ENCODE results near the gene PTTG1.

- no peak for TF ChIP-seq ZNF740 (CRISPR knock-in tag; IDR thresholded peaks at IDR 0.05)
- no peak for TF ChIP-seq ZNF740 (tag; IDR thresholded peaks at IDR 0.05)
- TF ChIP-seq, protein P1, sequence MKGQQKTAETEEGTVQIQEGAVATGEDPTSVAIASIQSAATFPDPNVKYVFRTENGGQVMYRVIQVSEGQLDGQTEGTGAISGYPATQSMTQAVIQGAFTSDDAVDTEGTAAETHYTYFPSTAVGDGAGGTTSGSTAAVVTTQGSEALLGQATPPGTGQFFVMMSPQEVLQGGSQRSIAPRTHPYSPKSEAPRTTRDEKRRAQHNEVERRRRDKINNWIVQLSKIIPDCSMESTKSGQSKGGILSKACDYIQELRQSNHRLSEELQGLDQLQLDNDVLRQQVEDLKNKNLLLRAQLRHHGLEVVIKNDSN (CRISPR knock-in tag; IDR thresholded peaks at IDR 0.05) = no peak
- TF ChIP-seq NFE2 (IDR thresholded peaks at IDR 0.05; ENCODE audit: low read depth) = no peak
- TF ChIP-seq, protein P2, sequence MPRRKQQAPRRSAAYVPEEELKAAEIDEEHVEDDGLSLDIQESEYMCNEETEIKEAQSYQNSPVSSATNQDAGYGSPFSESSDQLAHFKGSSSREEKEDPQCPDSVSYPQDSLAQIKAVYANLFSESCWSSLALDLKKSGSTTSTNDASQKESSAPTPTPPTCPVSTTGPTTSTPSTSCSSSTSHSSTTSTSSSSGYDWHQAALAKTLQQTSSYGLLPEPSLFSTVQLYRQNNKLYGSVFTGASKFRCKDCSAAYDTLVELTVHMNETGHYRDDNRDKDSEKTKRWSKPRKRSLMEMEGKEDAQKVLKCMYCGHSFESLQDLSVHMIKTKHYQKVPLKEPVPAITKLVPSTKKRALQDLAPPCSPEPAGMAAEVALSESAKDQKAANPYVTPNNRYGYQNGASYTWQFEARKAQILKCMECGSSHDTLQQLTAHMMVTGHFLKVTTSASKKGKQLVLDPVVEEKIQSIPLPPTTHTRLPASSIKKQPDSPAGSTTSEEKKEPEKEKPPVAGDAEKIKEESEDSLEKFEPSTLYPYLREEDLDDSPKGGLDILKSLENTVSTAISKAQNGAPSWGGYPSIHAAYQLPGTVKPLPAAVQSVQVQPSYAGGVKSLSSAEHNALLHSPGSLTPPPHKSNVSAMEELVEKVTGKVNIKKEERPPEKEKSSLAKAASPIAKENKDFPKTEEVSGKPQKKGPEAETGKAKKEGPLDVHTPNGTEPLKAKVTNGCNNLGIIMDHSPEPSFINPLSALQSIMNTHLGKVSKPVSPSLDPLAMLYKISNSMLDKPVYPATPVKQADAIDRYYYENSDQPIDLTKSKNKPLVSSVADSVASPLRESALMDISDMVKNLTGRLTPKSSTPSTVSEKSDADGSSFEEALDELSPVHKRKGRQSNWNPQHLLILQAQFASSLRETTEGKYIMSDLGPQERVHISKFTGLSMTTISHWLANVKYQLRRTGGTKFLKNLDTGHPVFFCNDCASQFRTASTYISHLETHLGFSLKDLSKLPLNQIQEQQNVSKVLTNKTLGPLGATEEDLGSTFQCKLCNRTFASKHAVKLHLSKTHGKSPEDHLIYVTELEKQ (CRISPR knock-in tag; IDR thresholded peaks at IDR 0.05) = no peak
- no peak for TF ChIP-seq PCBP2 (IDR thresholded peaks at IDR 0.05; ENCODE audit: low read depth, low read length, poor library complexity, severe bottlenecking)
- no peak for TF ChIP-seq NR3C1 (CRISPR knock-in tag; IDR thresholded peaks at IDR 0.05)
- TF ChIP-seq EZH2 (IDR thresholded peaks at IDR 0.05; ENCODE audit: borderline replicate concordance, low read depth, low read length) = no peak
- TF ChIP-seq THRA (IDR thresholded peaks at IDR 0.05) = no peak
- no peak for TF ChIP-seq RBM17 (IDR thresholded peaks at IDR 0.05; ENCODE audit: borderline replicate concordance, low read depth, low read length)
- TF ChIP-seq KLF13 (tag; IDR thresholded peaks at IDR 0.05; ENCODE audit: borderline replicate concordance, low read depth) = no peak
- TF ChIP-seq ZBTB17 (CRISPR knock-in tag; IDR thresholded peaks at IDR 0.05) = no peak
- TF ChIP-seq, protein P3, sequence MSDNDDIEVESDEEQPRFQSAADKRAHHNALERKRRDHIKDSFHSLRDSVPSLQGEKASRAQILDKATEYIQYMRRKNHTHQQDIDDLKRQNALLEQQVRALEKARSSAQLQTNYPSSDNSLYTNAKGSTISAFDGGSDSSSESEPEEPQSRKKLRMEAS (CRISPR knock-in tag; IDR thresholded peaks at IDR 0.05) = no peak
- TF ChIP-seq SMC3 (conservative IDR thresholded peaks at IDR 0.05; ENCODE audit: insufficient read depth, low read depth, low read length) = no peak
- no peak for TF ChIP-seq HDAC6 (IDR thresholded peaks at IDR 0.05; ENCODE audit: low read depth, low read length)
These were observed 29.6 kb downstream of the PTTG1 start for GRCh38 chr5:160451281-160451680.

All from K562 (cell line).